Measurements from ENCODE around the gene CEP41.

Gene CEP41

DNA sequence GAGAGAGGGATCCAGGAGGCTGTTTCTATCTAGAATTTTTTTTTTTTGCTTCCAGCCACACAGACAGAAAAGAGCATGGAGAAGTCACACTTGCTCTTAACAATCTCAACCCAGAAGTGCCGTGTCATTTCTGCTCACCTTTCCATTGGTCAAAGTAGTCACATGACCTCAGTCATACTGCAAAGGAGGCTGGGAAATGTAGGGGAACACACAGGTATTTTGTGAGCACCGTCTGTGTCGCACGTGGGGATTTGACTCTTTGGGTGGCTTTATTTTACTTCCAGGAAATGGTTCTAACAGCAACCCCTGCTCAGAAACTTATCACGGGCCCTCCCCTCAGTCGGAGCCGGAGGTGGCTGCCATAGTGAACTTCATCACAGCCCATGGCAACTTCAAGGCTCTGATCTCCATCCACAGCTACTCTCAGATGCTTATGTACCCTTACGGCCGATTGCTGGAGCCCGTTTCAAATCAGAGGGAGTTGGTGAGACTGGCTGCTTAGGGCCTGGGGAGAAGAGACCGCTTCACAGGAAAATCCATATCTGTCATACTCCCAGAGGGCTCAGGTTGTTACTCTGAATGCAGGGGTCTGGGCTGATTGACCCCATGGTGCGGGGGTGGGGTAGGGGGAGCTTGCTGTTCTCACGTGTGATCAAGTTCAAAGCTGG, 73.6 kb downstream of the CEP41 start:
- peak; percentile 39 for DNase-seq

- DNase-seq, result no peak
Measured at GRCh38 chr7:130366564-130366963, 74.3 kb downstream of the CEP41 start.

- DNase-seq, result peak; percentile 99
Measured at GRCh38 chr7:130365511-130366441, 75.0 kb downstream of the CEP41 start.

- no peak for DNase-seq
Measured at GRCh38 chr7:130365088-130365487, 75.7 kb downstream of the CEP41 start.

DNA sequence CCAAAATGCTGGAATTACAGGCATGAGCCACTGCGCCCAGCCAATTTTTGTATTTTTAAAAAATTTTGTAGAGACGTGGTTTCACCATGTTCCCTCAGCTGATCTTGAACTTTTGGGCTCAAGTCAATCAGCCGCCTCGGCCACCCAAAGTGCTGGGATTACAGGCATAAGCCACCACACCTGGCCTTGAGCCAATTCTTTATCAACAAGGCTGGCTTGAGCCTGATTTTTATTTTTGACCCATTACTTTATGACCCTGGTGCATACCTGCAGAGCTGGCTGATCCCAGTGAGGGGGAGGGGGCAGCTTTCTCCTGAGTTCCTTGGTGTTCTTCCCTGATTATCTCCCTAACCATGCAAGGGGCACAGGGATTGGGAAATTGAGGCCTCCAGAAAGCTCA, 76.4 kb downstream of the CEP41 start:
- no peak for DNase-seq

DNA sequence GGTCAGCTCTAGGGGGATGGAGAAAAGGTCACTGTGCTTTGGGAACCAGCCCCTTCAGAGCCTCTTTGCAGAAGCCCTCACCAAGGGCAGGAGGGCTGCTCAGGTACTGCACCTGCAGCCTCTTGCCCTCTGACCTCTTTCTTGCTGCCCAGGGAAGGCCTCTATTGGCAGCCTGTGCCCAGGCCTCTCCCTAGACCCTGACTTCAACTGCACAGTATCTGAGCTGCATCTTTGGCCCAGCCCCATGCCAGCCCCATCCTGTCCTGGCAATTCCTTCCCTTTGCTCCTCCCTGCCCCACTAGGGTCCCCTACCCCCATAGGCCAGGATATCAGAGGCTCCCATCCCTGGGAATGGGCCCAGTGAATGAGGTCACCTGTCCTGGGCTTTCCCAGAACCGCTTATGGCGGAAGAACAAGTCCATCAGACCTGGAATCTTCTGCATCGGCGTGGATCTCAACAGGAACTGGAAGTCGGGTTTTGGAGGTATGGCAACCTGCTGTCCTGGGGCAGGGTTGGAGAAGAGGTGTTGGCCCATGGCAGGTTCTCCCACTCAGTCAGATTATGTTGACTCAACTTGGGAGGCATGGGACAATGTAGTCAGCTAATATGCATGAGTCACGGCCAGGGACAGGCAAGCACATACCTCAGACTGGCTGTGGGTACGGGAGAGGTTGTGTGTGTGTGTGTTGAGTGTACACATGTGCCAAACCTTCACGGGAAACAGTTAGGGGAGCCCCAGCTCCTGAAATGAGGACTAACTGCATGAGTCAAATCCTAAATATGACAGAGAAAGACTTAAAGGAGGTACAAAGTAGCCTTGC, 77.6 kb downstream of the CEP41 start:
- no peak for DNase-seq

DNA sequence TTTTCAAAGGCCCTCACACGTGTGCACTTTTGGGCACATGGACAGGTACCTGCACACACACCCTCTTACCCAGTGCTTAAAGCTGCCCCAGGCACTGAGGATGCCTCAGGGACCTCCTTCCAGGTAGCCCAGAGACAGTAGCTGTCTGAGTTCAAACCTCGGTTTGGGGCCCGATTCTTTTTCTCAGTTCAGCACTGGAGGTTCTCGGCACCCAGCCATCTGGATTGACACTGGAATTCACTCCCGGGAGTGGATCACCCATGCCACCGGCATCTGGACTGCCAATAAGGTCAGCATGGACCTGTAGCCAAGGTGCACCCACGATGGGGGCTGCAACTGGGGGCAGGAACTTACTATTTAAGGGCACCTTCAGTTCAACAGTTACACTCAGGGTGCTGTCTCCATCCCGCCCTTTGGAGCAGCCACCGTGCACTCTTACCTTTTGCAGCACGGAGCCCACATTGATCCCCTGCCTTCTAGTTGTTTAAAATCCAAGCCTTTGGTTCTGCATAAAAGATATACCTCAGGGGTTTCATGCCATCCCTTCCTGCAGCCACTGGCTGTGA, 78.5 kb downstream of the CEP41 start:
- DNase-seq, result no peak

GRCh38 chr7:130361681-130362080, 79.1 kb downstream of the CEP41 start:
- DNase-seq, result no peak

DNA sequence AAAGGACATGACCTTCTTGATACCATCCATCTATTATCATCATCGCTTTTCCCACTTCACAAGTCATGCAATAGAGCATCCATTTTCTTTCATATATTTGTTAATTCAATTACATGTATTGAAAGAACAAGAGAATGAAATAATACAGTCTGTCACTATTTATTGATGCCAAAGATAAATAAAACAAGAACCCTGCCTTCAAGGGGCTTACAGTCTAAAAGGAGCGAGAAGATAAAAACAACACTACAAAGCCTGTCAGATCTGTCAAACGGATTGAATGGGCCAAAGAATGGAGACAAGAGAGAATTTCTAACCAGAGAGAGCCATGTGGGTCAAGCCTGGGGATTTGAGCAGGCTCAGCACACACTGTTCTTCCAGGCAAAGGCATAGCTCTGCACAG, 80.3 kb downstream of the CEP41 start:
- no peak for DNase-seq

- DNase-seq, result no peak
Measured at GRCh38 chr7:130359276-130359857, 81.4 kb downstream of the CEP41 start.

GRCh38 chr7:130358471-130358870, 82.3 kb downstream of the CEP41 start:
- no peak for DNase-seq

GRCh38 chr7:130356876-130357611, 83.8 kb downstream of the CEP41 start:
- no peak for DNase-seq

- DNase-seq, result no peak
Measured at GRCh38 chr7:130356121-130356875, 84.5 kb downstream of the CEP41 start.

DNA sequence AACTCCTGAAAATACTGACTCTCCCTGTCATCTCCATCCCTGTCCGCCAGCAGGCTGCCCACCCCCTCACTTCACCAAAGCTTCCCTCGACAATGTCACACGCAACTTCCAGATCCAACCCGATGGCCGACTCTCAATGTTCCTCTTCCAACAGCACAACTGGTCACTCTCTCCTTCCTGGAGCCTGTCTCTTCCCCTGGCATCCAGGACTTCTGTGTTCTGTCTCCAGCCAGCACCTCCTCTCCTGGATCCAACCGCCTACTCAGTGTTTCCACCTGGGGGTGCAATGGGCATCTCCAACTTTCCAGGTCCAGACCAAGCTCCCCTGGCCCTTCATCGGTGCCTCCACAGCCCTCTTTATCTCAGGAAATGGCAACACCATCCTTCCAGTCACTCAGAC, 87.6 kb downstream of the CEP41 start:
- no peak for DNase-seq

- DNase-seq, result peak; percentile 92
Measured at GRCh38 chr7:130352194-130353074, 88.4 kb downstream of the CEP41 start.

DNA sequence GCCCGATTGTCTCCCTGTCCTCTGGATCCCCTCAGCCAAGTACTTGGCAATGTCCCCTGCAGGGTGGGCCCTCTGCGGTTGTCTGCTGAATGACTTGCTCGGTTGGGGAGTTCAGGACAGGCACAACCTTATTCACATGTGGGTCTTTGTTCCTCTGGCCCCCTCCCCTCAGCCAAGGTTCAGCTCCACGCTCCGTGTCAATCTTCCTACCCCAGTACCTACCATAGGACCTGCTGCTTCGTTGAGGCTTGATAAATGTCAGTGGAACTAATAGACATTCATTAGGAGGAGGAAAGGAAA, 89.1 kb downstream of the CEP41 start:
- no peak for DNase-seq

DNA sequence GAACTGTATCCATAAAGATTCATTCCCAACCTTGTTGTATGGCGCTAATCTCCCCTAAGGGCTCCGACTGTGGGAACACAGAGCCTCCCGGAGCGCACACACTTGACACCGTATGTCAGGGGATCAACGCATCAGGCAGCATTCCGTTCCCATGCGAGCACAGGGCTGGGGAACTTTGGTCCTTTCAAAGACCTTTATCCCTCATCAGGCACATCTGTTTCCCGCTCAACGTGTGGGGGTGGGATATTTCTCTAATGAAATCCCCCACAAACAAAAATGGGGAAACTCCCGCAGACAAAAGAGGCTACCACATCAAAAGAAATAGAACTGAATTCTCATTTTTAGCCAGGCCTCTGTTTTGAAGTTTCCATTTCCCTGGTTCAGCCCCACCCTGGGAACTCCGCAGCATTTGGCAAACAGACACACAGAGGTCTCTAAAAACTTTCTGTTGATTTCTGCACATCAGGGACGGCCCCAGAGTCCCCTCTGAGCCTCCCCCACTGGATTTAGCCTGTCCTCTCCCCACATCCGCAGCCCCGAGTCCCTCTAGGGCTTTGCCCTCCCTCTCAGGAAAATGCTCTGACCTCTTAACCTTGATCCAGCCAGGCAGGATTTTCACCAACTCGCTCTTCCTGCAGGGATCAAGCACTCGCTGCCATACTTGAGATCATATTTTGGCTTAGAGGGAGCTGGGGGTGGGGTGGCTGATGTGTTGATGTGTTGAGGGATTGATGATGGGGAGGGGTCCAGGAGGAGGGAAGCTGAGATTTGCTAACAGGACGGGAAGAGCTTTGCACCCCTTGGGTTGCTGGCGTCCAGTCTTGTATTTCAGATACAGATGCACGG, 89.6 kb downstream of the CEP41 start:
- DNase-seq, result no peak

- no peak for DNase-seq
Measured at GRCh38 chr7:130349911-130350782, 90.7 kb downstream of the CEP41 start.

Measured in NCI-H1436 treated with DMSO at 0.1 percent for 48 hours (cell line).